Fibroblast of pulmonary artery (primary cell): ENCODE data around the gene LPAR1.

Experiments
- DNase-seq: peaks from one replicate; pipeline ENCODE4 v3.0.0-alpha.2; 2010; ENCODE audit warnings: low read depth
- H3K4me3 ChIP-seq: replicated peaks from 2 replicates; pipeline ENCODE4 v1.5.1; 2011; ENCODE audit warnings: low read depth, mild to moderate bottlenecking, control low read depth, low read length, moderate library complexity
- CTCF ChIP-seq: IDR thresholded peaks from 2 replicates; pipeline ENCODE4 v1.5.1; 2011; ENCODE audit warnings: mild to moderate bottlenecking, control low read depth, low read length, inconsistent platforms; ENCODE audit errors: missing control alignments

LPAR1 gene

DNA sequence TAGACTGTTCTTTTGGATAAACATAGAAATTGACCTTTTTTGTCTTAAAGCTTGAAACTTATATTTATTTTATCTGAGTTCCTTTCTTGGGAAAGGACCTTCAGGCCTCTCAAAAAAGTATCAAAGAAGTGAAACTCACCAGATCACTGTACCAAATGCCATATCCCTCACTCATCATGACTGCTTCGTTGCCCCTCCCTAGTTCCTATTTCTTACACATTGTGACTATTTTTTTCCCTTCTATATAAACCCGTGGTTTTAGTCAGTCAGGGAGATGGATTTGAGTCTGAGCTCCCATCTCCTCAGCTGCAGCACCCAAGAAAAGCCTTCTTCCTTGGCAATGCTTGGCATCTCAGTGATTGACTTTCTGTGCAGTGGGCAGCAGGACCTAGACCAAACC lies 129.4 kb downstream of the LPAR1 start:
- no peak for DNase-seq
- no peak for TF ChIP-seq CTCF
- H3K4me3 ChIP-seq = no peak overlapping the region

GRCh38 chr9:110900917-110901316 lies 137.4 kb downstream of the LPAR1 start:
- DNase-seq = no peak

DNA sequence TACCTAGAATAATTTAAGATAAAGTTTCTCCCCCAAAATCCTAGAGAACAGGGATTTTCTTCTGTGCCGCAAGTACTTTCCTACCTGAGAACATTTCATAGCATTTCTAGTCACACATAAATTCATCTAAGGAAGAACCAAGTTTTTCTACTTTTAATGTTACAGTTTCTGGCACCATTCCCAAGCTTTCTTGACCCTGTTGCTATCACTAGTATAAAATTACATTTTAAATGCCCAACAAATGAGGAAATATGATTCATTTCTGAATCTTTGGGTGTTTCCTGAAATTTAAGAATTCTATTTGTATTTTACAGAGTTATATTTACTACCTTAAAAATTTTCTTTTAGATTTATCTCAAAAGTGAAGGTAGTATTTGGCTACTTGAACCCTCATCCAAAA lies 137.8 kb downstream of the LPAR1 start:
- no peak overlapping the region for H3K4me3 ChIP-seq
- peak; percentile 33 for DNase-seq
- no peak for TF ChIP-seq CTCF

More at GRCh38 chr9:110900917-110901316, 137.4 kb downstream of the LPAR1 start:
- no peak overlapping the region for H3K4me3 ChIP-seq
- no peak for TF ChIP-seq CTCF

GRCh38 chr9:110898866-110899265 lies 139.4 kb downstream of the LPAR1 start:
- no peak overlapping the region for H3K4me3 ChIP-seq
- DNase-seq = no peak
- no peak for TF ChIP-seq CTCF

GRCh38 chr9:110898358-110898757 lies 139.9 kb downstream of the LPAR1 start:
- H3K4me3 ChIP-seq = no peak overlapping the region
- DNase-seq = no peak
- no peak for TF ChIP-seq CTCF

GRCh38 chr9:110897943-110898342 lies 140.3 kb downstream of the LPAR1 start:
- no peak for TF ChIP-seq CTCF
- no peak for DNase-seq
- H3K4me3 ChIP-seq = no peak overlapping the region

GRCh38 chr9:110895147-110895905 lies 142.9 kb downstream of the LPAR1 start:
- TF ChIP-seq CTCF = no peak
- DNase-seq = no peak
- no peak overlapping the region for H3K4me3 ChIP-seq
